Activated B cell treated with CpG ODN at 0.5 μM for 24 hours (primary cell): ENCODE data around the gene TNFSF12. TPM values are rescaled to one million over a fixed set of nuclear protein-coding genes. Genes with fewer than 3 reads are reported as not detected.

Source experiments
- ATAC-seq: fragments of 200-7000 bp; cut with Tn5 transposase; one replicate; pipeline ENCODE4 v1.10.0; 2021; ENCODE audit warnings: low read depth, mild to moderate bottlenecking, moderate library complexity
- CTCF ChIA-PET: fragments of 350-600 bp; sonication (Branson Sonifier 250); formaldehyde crosslinking; loops from one replicate; lab custom pipeline; 2021; ENCODE audit warnings: antibody characterized with exemption; lab: Charles Lee
- POLR2A ChIA-PET: fragments of 350-600 bp; sonication (Branson Sonifier 250); formaldehyde crosslinking; loops from one replicate; lab custom pipeline; 2021; ENCODE audit warnings: antibody characterized with exemption; lab: Charles Lee
- DNase-seq: peaks from one replicate; pipeline ENCODE4 v3.0.0; 2022
- H3K27ac Mint-ChIP-seq: one replicate; pipeline ENCODE4 v1.8.0; 2020; ENCODE audit warnings: mixed read lengths
- H3K27me3 Mint-ChIP-seq: one replicate; pipeline ENCODE4 v1.8.0; 2021; ENCODE audit warnings: mixed read lengths
- H3K36me3 Mint-ChIP-seq: one replicate; pipeline ENCODE4 v1.8.0; 2021; ENCODE audit warnings: low read depth, mixed read lengths
- H3K4me1 Mint-ChIP-seq: one replicate; pipeline ENCODE4 v1.8.0; 2021; ENCODE audit warnings: mixed read lengths
- H3K4me3 Mint-ChIP-seq: one replicate; pipeline ENCODE4 v1.8.0; 2020; ENCODE audit warnings: mild to moderate bottlenecking, mixed read lengths
- H3K9me3 Mint-ChIP-seq: one replicate; pipeline ENCODE4 v1.8.0; 2020; ENCODE audit warnings: mixed read lengths
- CTCF ChIP-seq: fragments of 200-600 bp; IDR thresholded peaks from one replicate; pipeline ENCODE4 v1.8.0; 2022; ENCODE audit warnings: antibody characterized with exemption, mild to moderate bottlenecking
- intact Hi-C: fragments of 100-400 bp; cut with micrococcal nuclease; formaldehyde crosslinking; loops from one replicate; pipeline ENCODE4 v1.15.1; 2024
- total RNA-seq: library from RNA; stranded (reverse); gene quantifications from 2 replicates; pipeline ENCODE4 v1.2.3, GENCODE V29; 2022

Gene TNFSF12
- total RNA-seq, 1 donor from 2014 or later = 30.7 TPM

GRCh38 chr17:7572588-7573323, 23.9 kb downstream of the TNFSF12 start:
- Mint-ChIP-seq H3K27me3 (no peaks in the 10 kb centered on the region), H3K9me3 (no peaks in the 10 kb centered on the region), H3K27ac (peak overlapping the region; percentile 99), H3K4me3 (peak overlapping the region; percentile 98), H3K36me3 (peaks cover 84% of the 10 kb centered on the region), H3K4me1 (peaks cover 48% of the 10 kb centered on the region)
- ChIA-PET CTCF (interaction anchor here (0.7 to 3.9 kb wide), 3 partner anchors 12 to 16 kb away, joined by 3 to 18 read pairs (median 8); partner anchors contain the start of gene SENP3), POLR2A (interaction anchor here (0.6 to 7.9 kb wide), 21 partner anchors 8 to 1400 kb away, joined by 3 to 131 read pairs (median 5); partner anchors contain the start of genes FXR2, MPDU1, PLSCR3 and POLR2A)
- DNase-seq (peak; percentile 100), ATAC-seq (no peak)
- intact Hi-C loops = loop anchor here (1.0 to 2.0 kb wide), 10 partner anchors 11 to 334 kb away; partner anchors contain the start of genes EIF5A, ELP5, PHF23 and POLR2A
- no peak for TF ChIP-seq CTCF

GRCh38 chr17:7573324-7574080, 24.6 kb downstream of the TNFSF12 start:
- intact Hi-C loops = loop anchor here (2.0 kb wide), 2 partner anchors 269 to 335 kb away; partner anchors contain the start of gene PHF23
- Mint-ChIP-seq H3K36me3 (peaks cover 91% of the 10 kb centered on the region), H3K27ac (peak overlapping the region; percentile 99), H3K4me1 (peaks cover 55% of the 10 kb centered on the region), H3K9me3 (no peaks in the 10 kb centered on the region), H3K4me3 (peak overlapping the region; percentile 98), H3K27me3 (no peaks in the 10 kb centered on the region)
- no peak for TF ChIP-seq CTCF
- ChIA-PET CTCF (interaction anchor here (0.7 to 1.8 kb wide), 3 partner anchors 13 to 59 kb away, joined by 3 to 8 read pairs (median 3); partner anchors contain the start of gene SENP3), POLR2A (interaction anchor here (0.6 to 7.9 kb wide), 23 partner anchors 8 to 1399 kb away, joined by 3 to 131 read pairs (median 5); partner anchors contain the start of genes FXR2, MPDU1, PLSCR3 and POLR2A)
- DNase-seq (peak; percentile 78), ATAC-seq (peak; percentile 41)

GRCh38 chr17:7574176-7574953, 25.5 kb downstream of the TNFSF12 start:
- peaks cover 64% of the 10 kb centered on the region for H3K4me1 Mint-ChIP-seq
- intact Hi-C loops = no loop called here
- no peak for TF ChIP-seq CTCF
- peak overlapping the region; percentile 62 for H3K27ac Mint-ChIP-seq
- peaks cover 90% of the 10 kb centered on the region for H3K36me3 Mint-ChIP-seq
- DNase-seq (no peak), ATAC-seq (no peak)
- POLR2A ChIA-PET = interaction anchor here (0.9 to 7.9 kb wide), 18 partner anchors 10 to 354 kb away, joined by 3 to 131 read pairs (median 7); partner anchors contain the start of genes MPDU1, PLSCR3, POLR2A and SAT2
- CTCF ChIA-PET = interaction anchor here (1.1 to 1.8 kb wide), 2 partner anchors 14 to 60 kb away, joined by 3 to 8 read pairs; partner anchors contain the start of gene SENP3
- peak overlapping the region; percentile 98 for H3K4me3 Mint-ChIP-seq
- H3K9me3 Mint-ChIP-seq = no peaks in the 10 kb centered on the region
- no peaks in the 10 kb centered on the region for H3K27me3 Mint-ChIP-seq

- TF ChIP-seq CTCF = no peak
- ATAC-seq (no peak), DNase-seq (no peak)
- Mint-ChIP-seq H3K4me3 (peak overlapping the region; percentile 98), H3K27ac (peak overlapping the region; percentile 41), H3K27me3 (no peaks in the 10 kb centered on the region), H3K4me1 (peaks cover 75% of the 10 kb centered on the region), H3K9me3 (no peaks in the 10 kb centered on the region), H3K36me3 (peaks cover 84% of the 10 kb centered on the region)
- intact Hi-C loops = no loop called here
- ChIA-PET CTCF (interaction anchor here (0.7 kb wide), 1 partner anchor 14 kb away, joined by 3 read pairs; no protein-coding TSS in a partner anchor), POLR2A (interaction anchor here (4.7 to 7.9 kb wide), 3 partner anchors 9 to 112 kb away, joined by 24 to 131 read pairs (median 57); partner anchors contain the start of genes MPDU1, TP53 and WRAP53)
These were observed 26.6 kb downstream of the TNFSF12 start for GRCh38 chr17:7575481-7575883.
